Psoas muscle (tissue), 8 donors: ENCODE measurements around the gene PFDN5. TPM values are rescaled to one million over a fixed set of nuclear protein-coding genes. Genes with fewer than 3 reads are reported as not detected.

ENCODE experiments used
- ATAC-seq, 4 donors: fragments of 200-7000 bp; cut with Tn5 transposase; one replicate each; pipeline ENCODE4 v1.9.1; 2020; ENCODE audit warnings: moderate library complexity in 3 of 4, mild to moderate bottlenecking in 2 of 4
- DNase-seq, 2 donors: peaks; one replicate each; pipeline ENCODE4 v3.0.0-alpha.2; 2020
- H3K27ac ChIP-seq: fragments of 200-600 bp; one replicate; pipeline ENCODE4 v1.8.0; 2022
- H3K27me3 ChIP-seq, 3 donors: fragments of 200-600 bp in 1 of 3; one replicate each; pipeline versions ENCODE4 v1.6.1 to v1.8.0; 2013 to 2022; ENCODE audit warnings: low read length in 2 of 3, mild to moderate bottlenecking in 2 of 3, moderate library complexity in 1 of 3; ENCODE audit not compliant: insufficient read depth in 3 of 3
- H3K36me3 ChIP-seq, 2 donors: fragments of 200-600 bp in 1 of 2; one replicate each; pipeline versions ENCODE4 v1.6.1 to v1.8.0; 2013 to 2022; ENCODE audit warnings: low read depth in 1 of 2, mild to moderate bottlenecking in 1 of 2, moderate library complexity in 1 of 2; ENCODE audit not compliant: insufficient read depth in 1 of 2
- H3K4me1 ChIP-seq: fragments of 200-600 bp; one replicate; pipeline ENCODE4 v1.8.0; 2022
- H3K4me3 ChIP-seq: fragments of 200-600 bp; one replicate; pipeline ENCODE4 v1.8.0; 2022; ENCODE audit warnings: mild to moderate bottlenecking
- H3K9me3 ChIP-seq: fragments of 200-600 bp; one replicate; pipeline ENCODE4 v1.8.0; 2022
- CTCF ChIP-seq: fragments of 200-600 bp; IDR thresholded peaks from one replicate; pipeline ENCODE4 v1.8.0; 2022; ENCODE audit warnings: antibody characterized with exemption
- WGBS, 3 donors: extraction: QIAGEN DNeasy Blood & Tissue Kit; methylation state at CpG; one replicate each; pipeline versions ENCODE4 v1.1.6 to v1.1.7; 2013; 5-methylcytosine and 5-hydroxymethylcytosine counted together
- intact Hi-C, 2 donors: fragments of 100-400 bp; cut with DNase I; formaldehyde crosslinking; loops; one replicate each; pipeline versions ENCODE4 v1.11.0 to v1.14.2; 2022
- polyA plus RNA-seq, 3 donors: library from polyadenylated mRNA; stranded (reverse); fragments of 200-250 nt; gene quantifications; one replicate each; pipeline ENCODE4 v1.2.3, GENCODE V29; 2013
- total RNA-seq, 4 donors: library from RNA; stranded (reverse); fragmentation: NEBNext Ultra II Directional in 2 of 4; extraction: Animal tissue kit (Norgen Biotek cat#: 25700) in 2 of 4; gene quantifications; one replicate each; pipeline versions ENCODE4 v1.2.1 to v1.2.4, GENCODE V29; 2021 to 2023
- donor health status: healthy with polysubstance abuse.
- donor health status: DM: no; HTN: no; CAD: no; lungs with moderate emphysema.
- donor health status: Bipolar disorder and iron deficiency.
- donor health status: healthy.
- donor health status: DM: yes; HTN: yes; CAD: no.
- donor health status: DM: no; HTN: no; CAD: no.
- donor health status: DM: no; HTN: no; CAD: no.
- donor health status: DM: yes; HTN: yes; CAD: no.

PFDN5 gene
- total and polyA plus RNA-seq, 7 donors: 239 to 603 (median 282) TPM

GRCh38 chr12:53344824-53345485 lies 49.6 kb downstream of the PFDN5 start:
- 0 to 1% (median 0%) methylated on average over 13 to 50 of the region's 50 CpGs for WGBS, 3 donors
- no peaks in the 10 kb centered on the region for H3K9me3 ChIP-seq
- intact Hi-C loops: loop anchor here in 1 of 2 donors (2.0 to 10.0 kb wide), 2 partner anchors 18 to 330 kb away; partner anchors contain the start of gene ATP5MC2

DNA sequence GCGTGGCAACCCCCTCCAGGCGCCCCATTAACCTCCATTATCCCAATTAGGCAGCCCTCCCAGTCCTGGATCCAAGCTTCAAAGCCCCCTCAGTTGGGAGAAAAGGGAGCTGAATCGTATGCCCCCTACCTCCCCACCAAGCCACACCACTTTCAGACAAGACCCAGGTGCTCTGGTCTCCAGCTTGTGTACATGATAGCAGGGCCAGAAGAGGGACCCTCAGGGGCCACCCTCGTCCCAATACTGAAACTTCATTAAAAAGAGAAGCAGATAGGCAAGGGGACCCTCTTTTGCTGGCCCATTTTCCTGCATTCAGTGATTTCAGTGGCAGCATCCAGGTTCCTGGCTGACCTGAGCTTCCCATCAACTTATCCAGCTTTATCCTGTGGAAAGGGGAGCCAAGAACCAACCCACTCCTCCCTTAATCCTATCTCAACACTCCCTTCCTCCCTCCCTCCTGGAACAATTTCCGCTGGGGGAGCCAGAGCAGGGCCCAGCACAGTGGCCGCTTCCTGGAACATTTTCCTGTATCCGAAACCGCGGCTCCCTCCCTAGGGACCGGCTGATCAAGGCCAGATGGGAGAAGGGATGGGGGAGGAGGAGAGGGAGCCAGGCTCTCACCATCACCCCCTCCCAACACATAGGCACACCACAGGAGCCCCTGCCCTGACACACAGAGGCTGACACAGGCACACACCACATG lies 50.3 kb downstream of the PFDN5 start:
- H3K9me3 ChIP-seq: no peaks in the 10 kb centered on the region
- intact Hi-C loops: loop anchor here in 1 of 2 donors (2.0 to 10.0 kb wide), 2 partner anchors 19 to 329 kb away; partner anchors contain the start of gene ATP5MC2
- ATAC-seq (peak; percentile 5 to 48 (median 28)), DNase-seq (peak; percentile 56 to 78)
- no peak for TF ChIP-seq CTCF
- H3K4me3 ChIP-seq: peak overlapping the region; percentile 70
- no peaks in the 10 kb centered on the region for H3K27me3 ChIP-seq
- H3K4me1 ChIP-seq: peaks cover 4% of the 10 kb centered on the region
- no peaks in the 10 kb centered on the region for H3K36me3 ChIP-seq
- peak overlapping the region; percentile 61 for H3K27ac ChIP-seq
- WGBS, 3 donors: 25 to 34% (median 29%) methylated on average over 10 of the region's 10 CpGs

More at GRCh38 chr12:53344824-53345485, 49.6 kb downstream of the PFDN5 start:
- Histone ChIP-seq H3K27me3 (no peaks in the 10 kb centered on the region), H3K4me1 (peaks cover 4% of the 10 kb centered on the region), H3K27ac (peak overlapping the region; percentile 61), H3K4me3 (peak overlapping the region; percentile 70), H3K36me3 (no peaks in the 10 kb centered on the region)
- ATAC-seq (peak; percentile 87 to 97 (median 91)), DNase-seq (peak; percentile 79 to 88)
- TF ChIP-seq CTCF: peak; percentile 68

- Histone ChIP-seq H3K4me1 (peaks cover 4% of the 10 kb centered on the region), H3K4me3 (no peak overlapping the region), H3K27me3 (no peaks in the 10 kb centered on the region), H3K9me3 (no peaks in the 10 kb centered on the region), H3K36me3 (no peaks in the 10 kb centered on the region), H3K27ac (no peak overlapping the region)
- 71 to 100% (median 94%) methylated on average over 1 of the region's 1 CpG for WGBS, 3 donors
- intact Hi-C loops: loop anchor here in 1 of 2 donors (10.0 kb wide), 1 partner anchor 328 kb away; the partner anchor contains the start of gene ATP5MC2
- no peak for TF ChIP-seq CTCF
- no peak for DNase-seq
- ATAC-seq: no peak
These were observed 51.1 kb downstream of the PFDN5 start for GRCh38 chr12:53346491-53346890.

GRCh38 chr12:53347905-53348304 lies 52.6 kb downstream of the PFDN5 start:
- no peak for TF ChIP-seq CTCF
- no peaks in the 10 kb centered on the region for H3K9me3 ChIP-seq
- H3K27ac ChIP-seq: no peak overlapping the region
- H3K36me3 ChIP-seq: no peaks in the 10 kb centered on the region
- no peaks in the 10 kb centered on the region for H3K27me3 ChIP-seq
- 84 to 91% (median 89%) methylated on average over 4 of the region's 4 CpGs for WGBS, 3 donors
- ATAC-seq: no peak
- H3K4me3 ChIP-seq: no peak overlapping the region
- intact Hi-C loops: loop anchor here in 1 of 2 donors (10.0 kb wide), 1 partner anchor 327 kb away; the partner anchor contains the start of gene ATP5MC2
- DNase-seq: no peak
- peaks cover 4% of the 10 kb centered on the region for H3K4me1 ChIP-seq

Other genes starting within 250 kb of the PFDN5 start
- 100 to 1,000 TPM in 1 of 4 donors, 10 to 100 TPM in 3; 39.4 to 132 (median 70.7) TPM for gene TNS2, start 245.5 kb upstream of the PFDN5 start, total RNA-seq
- gene TNS2, start 245.5 kb upstream of the PFDN5 start, polyA plus RNA-seq: 10 to 100 TPM; 37.7 to 48.9 (median 47.1) TPM
- gene SPRYD3, start 216.2 kb upstream of the PFDN5 start, total RNA-seq: 10 to 100 TPM; 19.7 to 22.6 (median 21.7) TPM
- 10 to 100 TPM; 16.5 to 49.1 (median 34.2) TPM for gene SPRYD3, start 216.2 kb upstream of the PFDN5 start, polyA plus RNA-seq
- gene IGFBP6, start 197.9 kb upstream of the PFDN5 start, total RNA-seq: 10 to 100 TPM in 3 of 4 donors, 1 to 10 TPM in 1; 6.4 to 21.3 (median 18.1) TPM
- 10 to 100 TPM; 23.9 to 27.0 (median 25.5) TPM for gene IGFBP6, start 197.9 kb upstream of the PFDN5 start, polyA plus RNA-seq
- gene SOAT2, start 192.1 kb upstream of the PFDN5 start, total RNA-seq: not detected
- gene SOAT2, start 192.1 kb upstream of the PFDN5 start, polyA plus RNA-seq: under 1 TPM; 0.05 to 0.07 (median 0.07) TPM
- gene ZNF740, start 114.8 kb upstream of the PFDN5 start, total RNA-seq: 10 to 100 TPM; 15.7 to 22.8 (median 19.8) TPM
- gene ZNF740, start 114.8 kb upstream of the PFDN5 start, polyA plus RNA-seq: 1 to 10 TPM; 3.3 to 8.8 (median 4.7) TPM
- 1 to 10 TPM; 3.9 to 6.6 (median 5.9) TPM for gene CSAD, start 114.6 kb upstream of the PFDN5 start, total RNA-seq
- 1 to 10 TPM; 5.5 to 7.8 (median 6.8) TPM for gene CSAD, start 114.6 kb upstream of the PFDN5 start, polyA plus RNA-seq
- gene ITGB7, start 88.3 kb upstream of the PFDN5 start, total RNA-seq: 1 to 10 TPM in 2 of 4 donors, under 1 TPM in 2; 0.40 to 1.6 (median 0.94) TPM
- under 1 TPM; 0.19 to 0.73 (median 0.35) TPM for gene ITGB7, start 88.3 kb upstream of the PFDN5 start, polyA plus RNA-seq
- 10 to 100 TPM in 1 of 4 donors, 1 to 10 TPM in 3; 5.0 to 10.7 (median 6.2) TPM for gene RARG, start 63.3 kb upstream of the PFDN5 start, total RNA-seq
- 10 to 100 TPM in 1 of 3 donors, 1 to 10 TPM in 2; 3.7 to 10.8 (median 8.2) TPM for gene RARG, start 63.3 kb upstream of the PFDN5 start, polyA plus RNA-seq
- gene ESPL1, start 27.2 kb upstream of the PFDN5 start, total RNA-seq: under 1 TPM in 2 of 4 donors, not detected in 2; 0.37 to 0.48 TPM
- gene ESPL1, start 27.2 kb upstream of the PFDN5 start, polyA plus RNA-seq: under 1 TPM; 0.03 to 0.30 (median 0.08) TPM
- 10 to 100 TPM; 43.1 to 51.4 (median 44.5) TPM for gene MYG1, start 4.2 kb downstream of the PFDN5 start, total RNA-seq
- gene MYG1, start 4.2 kb downstream of the PFDN5 start, polyA plus RNA-seq: 10 to 100 TPM; 34.6 to 68.9 (median 65.0) TPM
- gene AAAS, start 26.1 kb downstream of the PFDN5 start, total RNA-seq: 10 to 100 TPM; 29.0 to 35.7 (median 31.5) TPM
- 10 to 100 TPM; 22.9 to 36.8 (median 34.0) TPM for gene AAAS, start 26.1 kb downstream of the PFDN5 start, polyA plus RNA-seq
- not detected for gene SP7, start 40.8 kb downstream of the PFDN5 start, total RNA-seq
- gene SP7, start 40.8 kb downstream of the PFDN5 start, polyA plus RNA-seq: not detected
- gene SP1, start 84.6 kb downstream of the PFDN5 start, total RNA-seq: 10 to 100 TPM; 39.0 to 48.0 (median 45.4) TPM
- gene SP1, start 84.6 kb downstream of the PFDN5 start, polyA plus RNA-seq: 10 to 100 TPM; 10.2 to 16.2 (median 15.1) TPM
- gene AMHR2, start 128.3 kb downstream of the PFDN5 start, total RNA-seq: 1 to 10 TPM in 2 of 4 donors, under 1 TPM in 2; 0.40 to 1.6 (median 0.97) TPM
- gene AMHR2, start 128.3 kb downstream of the PFDN5 start, polyA plus RNA-seq: under 1 TPM; 0.43 to 0.84 (median 0.72) TPM
- gene PRR13, start 146.2 kb downstream of the PFDN5 start, total RNA-seq: 10 to 100 TPM; 45.2 to 85.0 (median 62.6) TPM
- 100 to 1,000 TPM in 1 of 3 donors, 10 to 100 TPM in 2; 65.6 to 136 (median 82.0) TPM for gene PRR13, start 146.2 kb downstream of the PFDN5 start, polyA plus RNA-seq
- 100 to 1,000 TPM; 354 to 507 (median 439) TPM for gene PCBP2, start 156.6 kb downstream of the PFDN5 start, total RNA-seq
- gene PCBP2, start 156.6 kb downstream of the PFDN5 start, polyA plus RNA-seq: 100 to 1,000 TPM; 254 to 469 (median 365) TPM
- gene MAP3K12, start 203.9 kb downstream of the PFDN5 start, total RNA-seq: 1 to 10 TPM; 1.9 to 2.9 (median 2.3) TPM
- gene MAP3K12, start 203.9 kb downstream of the PFDN5 start, polyA plus RNA-seq: 1 to 10 TPM; 2.3 to 3.1 (median 3.0) TPM
- 10 to 100 TPM in 2 of 4 donors, 1 to 10 TPM in 2; 7.6 to 10.8 (median 10.4) TPM for gene TARBP2, start 205.7 kb downstream of the PFDN5 start, total RNA-seq
- gene TARBP2, start 205.7 kb downstream of the PFDN5 start, polyA plus RNA-seq: 10 to 100 TPM; 10.2 to 23.3 (median 21.2) TPM
- gene NPFF, start 211.9 kb downstream of the PFDN5 start, total RNA-seq: not detected
- not detected for gene NPFF, start 211.9 kb downstream of the PFDN5 start, polyA plus RNA-seq